Endothelial cell of umbilical vein (primary cell): ENCODE results near the gene DMD. TPM values are rescaled to one million over a fixed set of nuclear protein-coding genes. Genes with fewer than 3 reads are reported as not detected.

Experiments
- BruUV-seq: library from RNA; stranded (reverse); fragments of 400-500 nt; replicated peaks from 2 replicates; lab custom pipeline; 2021; lab: Mats Ljungman, UMichigan
- CTCF ChIA-PET: fragments of 300-600, 350-600 bp; sonication (Branson Sonifier 250); formaldehyde crosslinking; loops from one replicate; lab custom pipeline; 2021; ENCODE audit warnings: antibody characterized with exemption, inconsistent platforms; lab: Charles Lee
- POLR2A ChIA-PET: fragments of 300-600, 350-600 bp; sonication (Branson Sonifier 250); formaldehyde crosslinking; loops from one replicate; lab custom pipeline; 2021; ENCODE audit warnings: antibody characterized with exemption, inconsistent platforms; lab: Charles Lee
- DNase-seq: peaks from one replicate; pipeline ENCODE4 v3.0.0-alpha.2; 2011; ENCODE audit warnings: low read depth, low spot score
- FAIRE-seq: peaks from 2 replicates; lab custom pipeline; 2011; peaks lifted over from hg19 to GRCh38; lab: Jason Lieb, UNC
- H2AFZ ChIP-seq: 2 replicates; pipeline ENCODE4 v1.6.0; 2012; ENCODE audit warnings: low read depth, low read length, control low read depth, inconsistent platforms
- H3K27ac ChIP-seq: 2 replicates; pipeline ENCODE4 v1.5.1; 2011; ENCODE audit warnings: low read depth, mild to moderate bottlenecking, control low read depth, low read length, moderate library complexity; ENCODE audit not compliant: insufficient read depth
- H3K27me3 ChIP-seq, 2 experiments: 2 replicates each; pipeline versions ENCODE4 v1.6.0 to v1.6.1; 2011; ENCODE audit warnings: low read length in 2 of 2, mixed read lengths in 1 of 2; ENCODE audit not compliant: control insufficient read depth in 2 of 2, insufficient read depth in 2 of 2
- H3K36me3 ChIP-seq, 2 experiments: 2 replicates in 1 of 2; 3 replicates in 1 of 2; pipeline ENCODE4 v1.5.1; 2011; ENCODE audit warnings: low read length in 2 of 2, mild to moderate bottlenecking in 1 of 2, moderate library complexity in 1 of 2; ENCODE audit not compliant: control insufficient read depth in 2 of 2, insufficient read depth in 2 of 2; ENCODE audit errors: extremely low read depth in 1 of 2
- H3K4me1 ChIP-seq: 3 replicates; pipeline ENCODE4 v1.5.1; 2011; ENCODE audit warnings: mild to moderate bottlenecking, low read length; ENCODE audit not compliant: control insufficient read depth, insufficient read depth; ENCODE audit errors: extremely low read depth
- H3K4me2 ChIP-seq: 2 replicates; pipeline ENCODE4 v1.6.1; 2011; ENCODE audit warnings: low read length, control low read depth, mixed read lengths; ENCODE audit not compliant: insufficient read depth
- H3K4me3 ChIP-seq, 3 experiments: fragments of 200-600 bp in 1 of 3; sonication (generic), shearing (Covaris generic) in 1 of 3; replicated peaks in 1 of 3; 2 replicates each; pipeline ENCODE4 v1.5.1; 2011 to 2016; ENCODE audit warnings: control low read depth in 3 of 3, low read length in 3 of 3, mild to moderate bottlenecking in 2 of 3, inconsistent platforms in 1 of 3, low read depth in 1 of 3, moderate library complexity in 1 of 3; ENCODE audit not compliant: insufficient read depth in 1 of 3
- H3K79me2 ChIP-seq: 2 replicates; pipeline ENCODE4 v1.6.0; 2012; ENCODE audit warnings: low read length, inconsistent platforms; ENCODE audit not compliant: control insufficient read depth, insufficient read depth
- H3K9ac ChIP-seq: replicated peaks from 2 replicates; pipeline ENCODE3; 2011; ENCODE audit warnings: low read length, control low read depth; ENCODE audit not compliant: insufficient read depth; ENCODE audit errors: extremely low read depth
- H3K9me1 ChIP-seq: replicated peaks from 3 replicates; pipeline ENCODE4 v1.6.0; 2011; ENCODE audit warnings: mild to moderate bottlenecking, low read length; ENCODE audit not compliant: control insufficient read depth, insufficient read depth; ENCODE audit errors: extremely low read depth
- H3K9me3 ChIP-seq: replicated peaks from 2 replicates; pipeline ENCODE4 v1.5.1; 2012; ENCODE audit warnings: low read length, inconsistent platforms; ENCODE audit not compliant: control insufficient read depth, insufficient read depth
- H4K20me1 ChIP-seq: replicated peaks from 2 replicates; pipeline ENCODE3; 2011; ENCODE audit warnings: mild to moderate bottlenecking, low read length; ENCODE audit not compliant: control insufficient read depth, insufficient read depth; ENCODE audit errors: extremely low read depth
- CTCF ChIP-seq, 2 donors: IDR thresholded peaks; 1 replicate in 1 of 2; 2 replicates in 1 of 2; pipeline ENCODE4 v1.5.1; 2011; ENCODE audit warnings: low read length in 2 of 2, mild to moderate bottlenecking in 2 of 2, moderate library complexity in 2 of 2, control low read depth in 1 of 2, inconsistent platforms in 1 of 2, low read depth in 1 of 2; ENCODE audit not compliant: insufficient read depth in 1 of 2; ENCODE audit errors: extremely low read depth in 1 of 2
- EZH2 ChIP-seq: IDR thresholded peaks from 2 replicates; pipeline ENCODE4 v1.6.1; 2012; ENCODE audit warnings: borderline replicate concordance, low read depth, mild to moderate bottlenecking, moderate library complexity, low read length, inconsistent platforms; ENCODE audit not compliant: severe bottlenecking
- FOS ChIP-seq: IDR thresholded peaks from 2 replicates; pipeline ENCODE4 v1.6.1; 2011; ENCODE audit warnings: mild to moderate bottlenecking, low read length, moderate library complexity, borderline replicate concordance; ENCODE audit not compliant: insufficient read depth
- GATA2 ChIP-seq: IDR thresholded peaks from 2 replicates; pipeline ENCODE4 v1.7.0; 2011; ENCODE audit warnings: low read depth, mild to moderate bottlenecking, moderate library complexity, mixed read lengths, low read length; ENCODE audit not compliant: insufficient read length, insufficient read depth
- JUN ChIP-seq: IDR thresholded peaks from 2 replicates; pipeline ENCODE4 v1.6.1; 2011; ENCODE audit warnings: borderline replicate concordance, low read depth; ENCODE audit not compliant: insufficient read length, insufficient read depth
- MAX ChIP-seq: IDR thresholded peaks from 2 replicates; pipeline ENCODE4 v1.6.1; 2011; ENCODE audit not compliant: insufficient read depth, insufficient read length
- MYC ChIP-seq: IDR thresholded peaks from one replicate; pipeline ENCODE4 v1.6.1; 2011; ENCODE audit warnings: mild to moderate bottlenecking, low read depth, low read length
- POLR2A ChIP-seq: IDR thresholded peaks from 2 replicates; pipeline ENCODE4 v1.6.1; 2012; ENCODE audit warnings: low read depth, mild to moderate bottlenecking, control low read depth, low read length
- POLR2AphosphoS5 ChIP-seq: IDR thresholded peaks from 2 replicates; pipeline ENCODE4 v1.6.1; 2012; ENCODE audit warnings: low read depth, mild to moderate bottlenecking, control low read depth, low read length, moderate library complexity; ENCODE audit not compliant: insufficient read depth
- dilution Hi-C: fragments of 300-500 bp; cut with MboI; formaldehyde crosslinking; loops from one replicate; pipeline ENCODE4 v1.15.0; 2019; ENCODE audit warnings: low sequenced_read_pairs; ENCODE audit not compliant: extremely low pct_ligation_motif_present
- intact Hi-C: fragments of 100-400 bp; cut with micrococcal nuclease; formaldehyde crosslinking; loops from one replicate; pipeline ENCODE4 v1.10.0; 2022
- polyA plus RNA-seq, 4 experiments: library from polyadenylated mRNA; depleted of rRNA in 3 of 4; stranded (reverse) in 3 of 4; unstranded in 1 of 4; fragments of >200 nt; gene quantifications; 2 replicates each; pipeline versions ENCODE4 v1.2.1 to v1.2.3, GENCODE V29; 2011 to 2012; ENCODE audit warnings: missing spikeins in 1 of 4
- total RNA-seq: library from RNA; stranded (reverse); gene quantifications from 2 replicates; pipeline ENCODE4 v1.2.3, GENCODE V29; 2021

The DMD gene
- total and polyA plus RNA-seq, 2 donors (not counting 3 experiments of a cell fraction or from before 2014, with no cell fraction given), result 7.3 to 9.0 TPM

- H3K4me2 ChIP-seq, result no peak overlapping the region
- no peaks in the 10 kb centered on the region for H3K79me2 ChIP-seq
- DNase-seq, result no peak
- dilution Hi-C loops, result no loop called here
- no peaks in the 10 kb centered on the region for H3K27me3 ChIP-seq
- H2AFZ ChIP-seq, result no peak overlapping the region
- H3K4me1 ChIP-seq, result no peaks in the 10 kb centered on the region
- H3K36me3 ChIP-seq, result no peaks in the 10 kb centered on the region
- TF ChIP-seq POLR2A, result no peak
- TF ChIP-seq FOS, result no peak
- no peak for TF ChIP-seq CTCF (IDR thresholded peaks at IDR 0.05; ENCODE audit: extremely low read depth in 1 of 2, insufficient read depth in 1 of 2, low read depth in 1 of 2, low read length in 2 of 2)
- no peak for TF ChIP-seq MAX
- TF ChIP-seq EZH2, result no peak
- TF ChIP-seq JUN, result no peak
- no peak for TF ChIP-seq MYC
- no peak for TF ChIP-seq GATA2
- no peak for TF ChIP-seq POLR2AphosphoS5
- CTCF ChIA-PET, result no interaction called here
- no TSS peak for BruUV-seq
- FAIRE-seq, result no peak
- no peaks in the 10 kb centered on the region for H3K9me1 ChIP-seq
- POLR2A ChIA-PET, result no interaction called here
- no peak overlapping the region for H3K4me3 ChIP-seq
- intact Hi-C loops, result no loop called here
- H4K20me1 ChIP-seq, result no peaks in the 10 kb centered on the region
- no peaks in the 10 kb centered on the region for H3K9me3 ChIP-seq
- no peak overlapping the region for H3K9ac ChIP-seq
- H3K27ac ChIP-seq, result no peak overlapping the region
Measured at GRCh38 chrX:32118832-32119231, 1092.5 kb downstream of the DMD start.
